HG02610 (cell line): Measurements from ENCODE around the gene PRODH.
"Not testable (repeated sequence)": the region's sequence is repeated elsewhere in the genome, so short reads cannot be mapped to it uniquely, and the experiment has no call there.

Experiments
- ATAC-seq: cut with Tn5 transposase; IDR thresholded peaks from one replicate; pipeline ENCODE4 v1.9.1; 2021; ENCODE audit warnings: mild to moderate bottlenecking, moderate library complexity; ENCODE audit not compliant: unreplicated experiment

Gene PRODH

GRCh38 chr22:18935889-18936529 is at the start of gene PRODH:
PRODH (minus strand) TSS chr22:18936293; CDS start chr22:18936287, 6 bp downstream.
- ATAC-seq: no peak

- ATAC-seq: no peak
Observed at GRCh38 chr22:18985780-18986179, 49.7 kb upstream of the PRODH start.

- ATAC-seq: no peak
Observed at GRCh38 chr22:18984564-18984963, 48.5 kb upstream of the PRODH start.

GRCh38 chr22:18983120-18983651 is 47.1 kb upstream of the PRODH start:
- ATAC-seq: no peak

GRCh38 chr22:18980829-18981228 is 44.7 kb upstream of the PRODH start:
- ATAC-seq: no peak

- ATAC-seq: no peak
Observed at GRCh38 chr22:18979957-18980356, 43.9 kb upstream of the PRODH start.

- ATAC-seq: no peak
Observed at GRCh38 chr22:18978506-18978905, 42.4 kb upstream of the PRODH start.

- ATAC-seq: no peak
Observed at GRCh38 chr22:18977824-18978425, 41.8 kb upstream of the PRODH start.

- ATAC-seq: no peak
Observed at GRCh38 chr22:18976197-18976751, 40.2 kb upstream of the PRODH start.

- ATAC-seq: no peak
Observed at GRCh38 chr22:18975434-18976196, 39.5 kb upstream of the PRODH start.

- no peak for ATAC-seq
Observed at GRCh38 chr22:18974477-18975180, 38.5 kb upstream of the PRODH start.

- no peak for ATAC-seq
Observed at GRCh38 chr22:18973264-18974031, 37.4 kb upstream of the PRODH start.

GRCh38 chr22:18972591-18972990 is 36.5 kb upstream of the PRODH start:
- ATAC-seq: not testable (repeated sequence)

GRCh38 chr22:18972029-18972428 is 35.9 kb upstream of the PRODH start:
- ATAC-seq: not testable (repeated sequence)

- ATAC-seq: no peak
Observed at GRCh38 chr22:18971321-18971751, 35.2 kb upstream of the PRODH start.

GRCh38 chr22:18970948-18971315 is 34.8 kb upstream of the PRODH start:
- no peak for ATAC-seq

GRCh38 chr22:18970176-18970947 is 34.3 kb upstream of the PRODH start:
- no peak for ATAC-seq

- ATAC-seq: not testable (repeated sequence)
Observed at GRCh38 chr22:18969158-18969942, 33.3 kb upstream of the PRODH start.
